Endothelial cell of umbilical vein (primary cell): ENCODE results near the gene KCNC1. TPM values are rescaled to one million over a fixed set of nuclear protein-coding genes. Genes with fewer than 3 reads are reported as not detected.
A peak's percentile ranks its signal among the peaks of the same experiment; 100 is the strongest.

Experiments
- BruUV-seq: library from RNA; stranded (reverse); fragments of 400-500 nt; replicated peaks from 2 replicates; lab custom pipeline; 2021; lab: Mats Ljungman, UMichigan
- CTCF ChIA-PET: fragments of 300-600, 350-600 bp; sonication (Branson Sonifier 250); formaldehyde crosslinking; loops from one replicate; lab custom pipeline; 2021; ENCODE audit warnings: antibody characterized with exemption, inconsistent platforms; lab: Charles Lee
- POLR2A ChIA-PET: fragments of 300-600, 350-600 bp; sonication (Branson Sonifier 250); formaldehyde crosslinking; loops from one replicate; lab custom pipeline; 2021; ENCODE audit warnings: antibody characterized with exemption, inconsistent platforms; lab: Charles Lee
- DNase-seq: peaks from one replicate; pipeline ENCODE4 v3.0.0-alpha.2; 2011; ENCODE audit warnings: low read depth, low spot score
- FAIRE-seq: peaks from 2 replicates; lab custom pipeline; 2011; peaks lifted over from hg19 to GRCh38; lab: Jason Lieb, UNC
- H2AFZ ChIP-seq: 2 replicates; pipeline ENCODE4 v1.6.0; 2012; ENCODE audit warnings: low read depth, low read length, control low read depth, inconsistent platforms
- H3K27ac ChIP-seq: 2 replicates; pipeline ENCODE4 v1.5.1; 2011; ENCODE audit warnings: low read depth, mild to moderate bottlenecking, control low read depth, low read length, moderate library complexity; ENCODE audit not compliant: insufficient read depth
- H3K27me3 ChIP-seq, 2 experiments: 2 replicates each; pipeline versions ENCODE4 v1.6.0 to v1.6.1; 2011; ENCODE audit warnings: low read length in 2 of 2, mixed read lengths in 1 of 2; ENCODE audit not compliant: control insufficient read depth in 2 of 2, insufficient read depth in 2 of 2
- H3K36me3 ChIP-seq, 2 experiments: 2 replicates in 1 of 2; 3 replicates in 1 of 2; pipeline ENCODE4 v1.5.1; 2011; ENCODE audit warnings: low read length in 2 of 2, mild to moderate bottlenecking in 1 of 2, moderate library complexity in 1 of 2; ENCODE audit not compliant: control insufficient read depth in 2 of 2, insufficient read depth in 2 of 2; ENCODE audit errors: extremely low read depth in 1 of 2
- H3K4me1 ChIP-seq: 3 replicates; pipeline ENCODE4 v1.5.1; 2011; ENCODE audit warnings: mild to moderate bottlenecking, low read length; ENCODE audit not compliant: control insufficient read depth, insufficient read depth; ENCODE audit errors: extremely low read depth
- H3K4me2 ChIP-seq: 2 replicates; pipeline ENCODE4 v1.6.1; 2011; ENCODE audit warnings: low read length, control low read depth, mixed read lengths; ENCODE audit not compliant: insufficient read depth
- H3K4me3 ChIP-seq, 3 experiments: fragments of 200-600 bp in 1 of 3; sonication (generic), shearing (Covaris generic) in 1 of 3; replicated peaks in 1 of 3; 2 replicates each; pipeline ENCODE4 v1.5.1; 2011 to 2016; ENCODE audit warnings: control low read depth in 3 of 3, low read length in 3 of 3, mild to moderate bottlenecking in 2 of 3, inconsistent platforms in 1 of 3, low read depth in 1 of 3, moderate library complexity in 1 of 3; ENCODE audit not compliant: insufficient read depth in 1 of 3
- H3K79me2 ChIP-seq: 2 replicates; pipeline ENCODE4 v1.6.0; 2012; ENCODE audit warnings: low read length, inconsistent platforms; ENCODE audit not compliant: control insufficient read depth, insufficient read depth
- H3K9ac ChIP-seq: replicated peaks from 2 replicates; pipeline ENCODE3; 2011; ENCODE audit warnings: low read length, control low read depth; ENCODE audit not compliant: insufficient read depth; ENCODE audit errors: extremely low read depth
- H3K9me1 ChIP-seq: replicated peaks from 3 replicates; pipeline ENCODE4 v1.6.0; 2011; ENCODE audit warnings: mild to moderate bottlenecking, low read length; ENCODE audit not compliant: control insufficient read depth, insufficient read depth; ENCODE audit errors: extremely low read depth
- H3K9me3 ChIP-seq: replicated peaks from 2 replicates; pipeline ENCODE4 v1.5.1; 2012; ENCODE audit warnings: low read length, inconsistent platforms; ENCODE audit not compliant: control insufficient read depth, insufficient read depth
- H4K20me1 ChIP-seq: replicated peaks from 2 replicates; pipeline ENCODE3; 2011; ENCODE audit warnings: mild to moderate bottlenecking, low read length; ENCODE audit not compliant: control insufficient read depth, insufficient read depth; ENCODE audit errors: extremely low read depth
- EZH2 ChIP-seq: IDR thresholded peaks from 2 replicates; pipeline ENCODE4 v1.6.1; 2012; ENCODE audit warnings: borderline replicate concordance, low read depth, mild to moderate bottlenecking, moderate library complexity, low read length, inconsistent platforms; ENCODE audit not compliant: severe bottlenecking
- FOS ChIP-seq: IDR thresholded peaks from 2 replicates; pipeline ENCODE4 v1.6.1; 2011; ENCODE audit warnings: mild to moderate bottlenecking, low read length, moderate library complexity, borderline replicate concordance; ENCODE audit not compliant: insufficient read depth
- GATA2 ChIP-seq: IDR thresholded peaks from 2 replicates; pipeline ENCODE4 v1.7.0; 2011; ENCODE audit warnings: low read depth, mild to moderate bottlenecking, moderate library complexity, mixed read lengths, low read length; ENCODE audit not compliant: insufficient read length, insufficient read depth
- JUN ChIP-seq: IDR thresholded peaks from 2 replicates; pipeline ENCODE4 v1.6.1; 2011; ENCODE audit warnings: borderline replicate concordance, low read depth; ENCODE audit not compliant: insufficient read length, insufficient read depth
- MYC ChIP-seq: IDR thresholded peaks from one replicate; pipeline ENCODE4 v1.6.1; 2011; ENCODE audit warnings: mild to moderate bottlenecking, low read depth, low read length
- POLR2A ChIP-seq: IDR thresholded peaks from 2 replicates; pipeline ENCODE4 v1.6.1; 2012; ENCODE audit warnings: low read depth, mild to moderate bottlenecking, control low read depth, low read length
- POLR2AphosphoS5 ChIP-seq: IDR thresholded peaks from 2 replicates; pipeline ENCODE4 v1.6.1; 2012; ENCODE audit warnings: low read depth, mild to moderate bottlenecking, control low read depth, low read length, moderate library complexity; ENCODE audit not compliant: insufficient read depth
- dilution Hi-C: fragments of 300-500 bp; cut with MboI; formaldehyde crosslinking; loops from one replicate; pipeline ENCODE4 v1.15.0; 2019; ENCODE audit warnings: low sequenced_read_pairs; ENCODE audit not compliant: extremely low pct_ligation_motif_present
- intact Hi-C: fragments of 100-400 bp; cut with micrococcal nuclease; formaldehyde crosslinking; loops from one replicate; pipeline ENCODE4 v1.10.0; 2022
- polyA plus RNA-seq, 4 experiments: library from polyadenylated mRNA; depleted of rRNA in 3 of 4; stranded (reverse) in 3 of 4; unstranded in 1 of 4; fragments of >200 nt; gene quantifications; 2 replicates each; pipeline versions ENCODE4 v1.2.1 to v1.2.3, GENCODE V29; 2011 to 2012; ENCODE audit warnings: missing spikeins in 1 of 4
- total RNA-seq: library from RNA; stranded (reverse); gene quantifications from 2 replicates; pipeline ENCODE4 v1.2.3, GENCODE V29; 2021
- TF ChIP-seq, protein P1 (sequence below), 2 donors: IDR thresholded peaks; 1 replicate in 1 of 2; 2 replicates in 1 of 2; pipeline ENCODE4 v1.5.1; 2011; ENCODE audit warnings: low read length in 2 of 2, mild to moderate bottlenecking in 2 of 2, moderate library complexity in 2 of 2, control low read depth in 1 of 2, inconsistent platforms in 1 of 2, low read depth in 1 of 2; ENCODE audit not compliant: insufficient read depth in 1 of 2; ENCODE audit errors: extremely low read depth in 1 of 2
- TF ChIP-seq, protein P2 (sequence below): IDR thresholded peaks from 2 replicates; pipeline ENCODE4 v1.6.1; 2011; ENCODE audit not compliant: insufficient read depth, insufficient read length

The KCNC1 gene
- total and polyA plus RNA-seq, 2 donors (not counting 3 experiments of a cell fraction or from before 2014, with no cell fraction given), result not detected

DNA sequence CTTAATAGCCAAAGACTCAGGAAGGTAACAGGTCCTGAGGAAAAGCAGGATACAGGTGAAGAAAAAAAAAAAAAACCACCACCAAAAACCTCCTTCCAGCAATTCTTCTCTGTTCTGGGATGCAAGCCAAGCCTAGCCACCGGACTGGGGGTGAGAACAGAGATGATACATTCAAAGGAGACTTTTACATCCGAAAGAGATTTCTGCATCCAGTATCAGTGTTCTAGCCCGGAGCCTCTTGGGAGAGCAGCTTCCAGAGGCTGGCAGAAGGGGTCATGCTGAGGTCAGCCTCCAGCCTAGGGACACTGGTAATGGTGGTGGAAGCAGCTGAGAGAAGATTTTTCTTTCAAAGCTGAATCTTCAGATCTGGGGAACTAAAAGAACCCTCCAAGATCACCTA is 76.2 kb downstream of the KCNC1 start:
- no peaks in the 10 kb centered on the region for H3K27me3 ChIP-seq
- no peak overlapping the region for H3K9ac ChIP-seq
- dilution Hi-C loops (no loop called here), intact Hi-C loops (no loop called here)
- H3K9me1 ChIP-seq, result no peaks in the 10 kb centered on the region
- BruUV-seq, result no TSS peak
- no peak overlapping the region for H3K4me2 ChIP-seq
- no peaks in the 10 kb centered on the region for H3K9me3 ChIP-seq
- ChIA-PET CTCF (no interaction called here), POLR2A (no interaction called here)
- no peak overlapping the region for H2AFZ ChIP-seq
- H4K20me1 ChIP-seq, result no peaks in the 10 kb centered on the region
- DNase-seq (peak; percentile 41), FAIRE-seq (peak; percentile 79)
- no peaks in the 10 kb centered on the region for H3K4me1 ChIP-seq
- H3K79me2 ChIP-seq, result no peaks in the 10 kb centered on the region
- H3K27ac ChIP-seq, result no peak overlapping the region
- no peaks in the 10 kb centered on the region for H3K36me3 ChIP-seq
- TF ChIP-seq POLR2A (no peak), EZH2 (no peak), JUN (no peak), POLR2AphosphoS5 (no peak), GATA2 (no peak), MYC (no peak), FOS (no peak)
- TF ChIP-seq, protein P1, sequence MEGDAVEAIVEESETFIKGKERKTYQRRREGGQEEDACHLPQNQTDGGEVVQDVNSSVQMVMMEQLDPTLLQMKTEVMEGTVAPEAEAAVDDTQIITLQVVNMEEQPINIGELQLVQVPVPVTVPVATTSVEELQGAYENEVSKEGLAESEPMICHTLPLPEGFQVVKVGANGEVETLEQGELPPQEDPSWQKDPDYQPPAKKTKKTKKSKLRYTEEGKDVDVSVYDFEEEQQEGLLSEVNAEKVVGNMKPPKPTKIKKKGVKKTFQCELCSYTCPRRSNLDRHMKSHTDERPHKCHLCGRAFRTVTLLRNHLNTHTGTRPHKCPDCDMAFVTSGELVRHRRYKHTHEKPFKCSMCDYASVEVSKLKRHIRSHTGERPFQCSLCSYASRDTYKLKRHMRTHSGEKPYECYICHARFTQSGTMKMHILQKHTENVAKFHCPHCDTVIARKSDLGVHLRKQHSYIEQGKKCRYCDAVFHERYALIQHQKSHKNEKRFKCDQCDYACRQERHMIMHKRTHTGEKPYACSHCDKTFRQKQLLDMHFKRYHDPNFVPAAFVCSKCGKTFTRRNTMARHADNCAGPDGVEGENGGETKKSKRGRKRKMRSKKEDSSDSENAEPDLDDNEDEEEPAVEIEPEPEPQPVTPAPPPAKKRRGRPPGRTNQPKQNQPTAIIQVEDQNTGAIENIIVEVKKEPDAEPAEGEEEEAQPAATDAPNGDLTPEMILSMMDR (IDR thresholded peaks at IDR 0.05; ENCODE audit: extremely low read depth in 1 of 2, insufficient read depth in 1 of 2, low read depth in 1 of 2, low read length in 2 of 2), result no peak
- TF ChIP-seq, protein P2, sequence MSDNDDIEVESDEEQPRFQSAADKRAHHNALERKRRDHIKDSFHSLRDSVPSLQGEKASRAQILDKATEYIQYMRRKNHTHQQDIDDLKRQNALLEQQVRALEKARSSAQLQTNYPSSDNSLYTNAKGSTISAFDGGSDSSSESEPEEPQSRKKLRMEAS, result no peak
- no peak overlapping the region for H3K4me3 ChIP-seq
